ENCODE data around the gene DAPK2. TPM values are rescaled to one million over a fixed set of nuclear protein-coding genes. Genes with fewer than 3 reads are reported as not detected.

Gene DAPK2
- total RNA-seq, 1 experiment from 2014 or later, result 1.4 TPM

DNA sequence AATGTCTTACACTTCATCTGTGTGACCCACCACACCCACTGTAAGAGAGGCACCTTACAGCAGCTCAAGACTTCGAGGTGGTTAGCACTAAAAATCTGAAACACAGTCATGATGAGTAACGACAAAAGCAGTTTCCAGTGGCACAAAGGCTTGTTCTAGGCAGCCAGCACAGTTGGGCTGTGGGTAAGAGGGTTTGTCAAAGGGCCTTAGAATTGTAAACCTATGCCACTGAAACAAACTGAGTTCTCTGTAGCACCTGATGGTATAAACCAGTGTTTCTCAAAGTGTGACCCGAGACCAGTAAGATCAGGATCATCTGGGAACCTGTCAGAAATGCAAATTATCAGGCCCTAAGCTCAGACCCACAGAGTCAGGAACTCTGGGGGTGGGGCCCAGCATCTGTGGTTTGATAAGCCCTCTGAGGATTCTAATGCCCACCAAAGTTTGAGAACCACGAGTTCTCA lies 36.5 kb downstream of the DAPK2 start:
- TF ChIP-seq EZH2 (IDR thresholded peaks at IDR 0.05; ENCODE audit: low read length, unreplicated experiment) (no peak), EZH2phosphoT487 (IDR thresholded peaks at IDR 0.05; ENCODE audit: borderline replicate concordance, low read length) (no peak)
- TF ChIP-seq, protein P1, sequence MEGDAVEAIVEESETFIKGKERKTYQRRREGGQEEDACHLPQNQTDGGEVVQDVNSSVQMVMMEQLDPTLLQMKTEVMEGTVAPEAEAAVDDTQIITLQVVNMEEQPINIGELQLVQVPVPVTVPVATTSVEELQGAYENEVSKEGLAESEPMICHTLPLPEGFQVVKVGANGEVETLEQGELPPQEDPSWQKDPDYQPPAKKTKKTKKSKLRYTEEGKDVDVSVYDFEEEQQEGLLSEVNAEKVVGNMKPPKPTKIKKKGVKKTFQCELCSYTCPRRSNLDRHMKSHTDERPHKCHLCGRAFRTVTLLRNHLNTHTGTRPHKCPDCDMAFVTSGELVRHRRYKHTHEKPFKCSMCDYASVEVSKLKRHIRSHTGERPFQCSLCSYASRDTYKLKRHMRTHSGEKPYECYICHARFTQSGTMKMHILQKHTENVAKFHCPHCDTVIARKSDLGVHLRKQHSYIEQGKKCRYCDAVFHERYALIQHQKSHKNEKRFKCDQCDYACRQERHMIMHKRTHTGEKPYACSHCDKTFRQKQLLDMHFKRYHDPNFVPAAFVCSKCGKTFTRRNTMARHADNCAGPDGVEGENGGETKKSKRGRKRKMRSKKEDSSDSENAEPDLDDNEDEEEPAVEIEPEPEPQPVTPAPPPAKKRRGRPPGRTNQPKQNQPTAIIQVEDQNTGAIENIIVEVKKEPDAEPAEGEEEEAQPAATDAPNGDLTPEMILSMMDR (conservative IDR thresholded peaks at IDR 0.05; ENCODE audit: low read depth, low read length), result no peak
- DNase-seq, result peak; percentile 83
- Histone ChIP-seq H3K79me2 (ENCODE audit: low read length) (no peaks in the 10 kb centered on the region), H3K27me3 (ENCODE audit: low read length) (no peaks in the 10 kb centered on the region), H4K20me1 (ENCODE audit: low read length) (no peaks in the 10 kb centered on the region), H3K9me3 (ENCODE audit: low read length) (no peaks in the 10 kb centered on the region), H3K9me2 (replicated peaks; ENCODE audit: low read length) (no peaks in the 10 kb centered on the region), H3K4me2 (ENCODE audit: low read length) (peak overlapping the region; percentile 35), H3K4me3 (ENCODE audit: low read length) (no peak overlapping the region), H3K36me3 (ENCODE audit: low read depth, low read length) (no peaks in the 10 kb centered on the region), H3K9ac (ENCODE audit: low read length) (peak overlapping the region; percentile 2; the same call in 1 of the 2 replicates), H3F3A (ENCODE audit: low read length, unreplicated experiment) (no peaks in the 10 kb centered on the region), H3K4me1 (ENCODE audit: insufficient read depth, low read length) (peaks cover 41% of the 10 kb centered on the region), H3K27ac (ENCODE audit: low read length) (peak overlapping the region; percentile 52), H2AFZ (ENCODE audit: low read length) (no peak overlapping the region)
- intact Hi-C loops (cut with micrococcal nuclease), result no loop called here
- ATAC-seq, result peak; percentile 82
- ChIA-PET POLR2A (ENCODE audit: unreplicated experiment) (interaction anchor here (0.6 kb wide), 1 partner anchor 29 kb away, joined by 3 read pairs; no protein-coding TSS in a partner anchor), CTCF (no interaction called here)
- no TSS peak for BruUV-seq (replicated peaks)

DNA sequence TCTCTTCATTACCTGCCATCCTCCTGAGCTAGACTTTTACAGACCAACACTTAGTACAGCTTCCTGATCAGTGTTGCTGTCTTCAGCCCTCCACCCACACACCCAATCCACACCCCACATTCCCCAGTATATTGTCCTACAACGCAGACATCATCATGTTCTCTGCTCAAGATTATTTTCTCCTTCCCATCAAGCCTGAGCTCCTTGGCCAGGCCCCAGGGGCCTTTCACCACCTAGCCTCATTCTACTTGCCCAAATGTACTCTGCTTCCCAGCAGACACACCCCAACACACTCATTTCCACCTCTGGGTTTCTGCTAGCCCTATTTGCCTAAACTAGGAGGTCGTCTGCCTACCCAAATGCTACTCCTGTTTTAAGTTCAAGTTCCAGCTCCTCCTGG lies 37.0 kb downstream of the DAPK2 start:
- Histone ChIP-seq H3K9me2 (replicated peaks; ENCODE audit: low read length) (no peaks in the 10 kb centered on the region), H3K4me3 (ENCODE audit: low read length) (no peak overlapping the region), H3K4me2 (ENCODE audit: low read length) (peak overlapping the region; percentile 35), H3K27ac (ENCODE audit: low read length) (peak overlapping the region; percentile 52), H3K4me1 (ENCODE audit: insufficient read depth, low read length) (peaks cover 46% of the 10 kb centered on the region), H3K9ac (ENCODE audit: low read length) (no peak overlapping the region), H4K20me1 (ENCODE audit: low read length) (no peaks in the 10 kb centered on the region), H3K27me3 (ENCODE audit: low read length) (no peaks in the 10 kb centered on the region), H3K36me3 (ENCODE audit: low read depth, low read length) (no peaks in the 10 kb centered on the region), H2AFZ (ENCODE audit: low read length) (no peak overlapping the region), H3K9me3 (ENCODE audit: low read length) (no peaks in the 10 kb centered on the region), H3F3A (ENCODE audit: low read length, unreplicated experiment) (no peaks in the 10 kb centered on the region), H3K79me2 (ENCODE audit: low read length) (no peaks in the 10 kb centered on the region)
- CTCF ChIA-PET, result no interaction called here
- BruUV-seq (replicated peaks), result no TSS peak
- ATAC-seq (no peak), DNase-seq (no peak)
- intact Hi-C loops (cut with micrococcal nuclease), result no loop called here
- POLR2A ChIA-PET (ENCODE audit: unreplicated experiment), result interaction anchor here (0.6 kb wide), 1 partner anchor 30 kb away, joined by 3 read pairs; no protein-coding TSS in a partner anchor
- TF ChIP-seq EZH2 (IDR thresholded peaks at IDR 0.05; ENCODE audit: low read length, unreplicated experiment) (no peak), EZH2phosphoT487 (IDR thresholded peaks at IDR 0.05; ENCODE audit: borderline replicate concordance, low read length) (no peak)
- TF ChIP-seq, protein P1 (conservative IDR thresholded peaks at IDR 0.05; ENCODE audit: low read depth, low read length), result no peak

DNA sequence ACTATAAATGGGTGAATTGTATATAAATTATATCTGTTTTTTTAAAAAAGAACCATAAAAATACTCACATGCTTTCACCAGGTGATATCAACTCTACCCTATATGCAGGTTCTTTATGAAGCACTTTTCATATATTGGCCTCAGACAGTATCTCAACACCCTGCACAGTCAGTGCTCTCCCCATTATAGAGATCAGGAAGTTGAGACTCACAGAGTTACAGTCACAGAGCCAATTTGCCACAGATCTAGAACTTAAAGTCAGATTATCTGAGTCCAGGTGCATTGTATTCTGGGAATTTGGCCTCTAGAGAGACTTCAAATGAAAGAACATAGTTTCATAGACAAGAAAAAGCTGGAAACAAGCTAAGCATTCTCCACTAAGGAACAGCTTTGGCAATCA lies 38.1 kb downstream of the DAPK2 start:
- Histone ChIP-seq H3K4me1 (ENCODE audit: insufficient read depth, low read length) (peaks cover 39% of the 10 kb centered on the region), H3K9ac (ENCODE audit: low read length) (no peak overlapping the region), H3K36me3 (ENCODE audit: low read depth, low read length) (no peaks in the 10 kb centered on the region), H3K4me2 (ENCODE audit: low read length) (no peak overlapping the region), H3K9me3 (ENCODE audit: low read length) (no peaks in the 10 kb centered on the region), H4K20me1 (ENCODE audit: low read length) (no peaks in the 10 kb centered on the region), H3K27ac (ENCODE audit: low read length) (no peak overlapping the region), H2AFZ (ENCODE audit: low read length) (no peak overlapping the region), H3F3A (ENCODE audit: low read length, unreplicated experiment) (no peaks in the 10 kb centered on the region), H3K4me3 (ENCODE audit: low read length) (no peak overlapping the region), H3K9me2 (replicated peaks; ENCODE audit: low read length) (no peaks in the 10 kb centered on the region), H3K79me2 (ENCODE audit: low read length) (no peaks in the 10 kb centered on the region), H3K27me3 (ENCODE audit: low read length) (no peaks in the 10 kb centered on the region)
- no TSS peak for BruUV-seq (replicated peaks)
- no peak for ATAC-seq
- ChIA-PET POLR2A (ENCODE audit: unreplicated experiment) (no interaction called here), CTCF (no interaction called here)
- intact Hi-C loops (cut with micrococcal nuclease), result no loop called here
- no peak for DNase-seq
- TF ChIP-seq EZH2phosphoT487 (IDR thresholded peaks at IDR 0.05; ENCODE audit: borderline replicate concordance, low read length) (no peak), EZH2 (IDR thresholded peaks at IDR 0.05; ENCODE audit: low read length, unreplicated experiment) (no peak)
- TF ChIP-seq, protein P1 (conservative IDR thresholded peaks at IDR 0.05; ENCODE audit: low read depth, low read length), result no peak
